Measurements from ENCODE around the gene WASF1.

GRCh38 chr6:110179406-110180227, at the start of gene WASF1:
- TF ChIP-seq EZH2 (IDR thresholded peaks at IDR 0.05; ENCODE audit: insufficient read depth, poor library complexity, severe bottlenecking) = no peak
- TF ChIP-seq EZH2phosphoT487 (IDR thresholded peaks at IDR 0.05; ENCODE audit: insufficient read depth, low read depth) = no peak
